ENCODE results near the gene APPL2. TPM values are rescaled to one million over a fixed set of nuclear protein-coding genes. Genes with fewer than 3 reads are reported as not detected.

Gene APPL2
- total and polyA plus RNA-seq, 4 experiments from 2014 or later, result 8.8 to 61.0 (median 35.6) TPM

- no peak for DNase-seq
- CTCF ChIA-PET (ENCODE audit: partially characterized antibody), result no interaction called here
- intact Hi-C loops (cut with micrococcal nuclease), result no loop called here
- Mint-ChIP-seq H3K4me3 (no peak overlapping the region), H3K9me3 (no peaks in the 10 kb centered on the region), H3K36me3 (peaks cover 33 to 82% of the 10 kb centered on the region in 2 donors), H3K27ac (no peak overlapping the region), H3K27me3 (no peaks in the 10 kb centered on the region), H3K4me1 (peaks cover 14 to 33% (median 22%) of the 10 kb centered on the region in 4 donors)
- H3K27ac ChIP-seq (ENCODE audit: low read depth, low read length), result no peak overlapping the region
- H3K27me3 ChIP-seq (ENCODE audit: insufficient read depth, low read length), result no peaks in the 10 kb centered on the region
- H3K36me3 ChIP-seq (ENCODE audit: insufficient read depth, low read length), result peaks cover 14% of the 10 kb centered on the region
- POLR2A ChIA-PET (ENCODE audit: partially characterized antibody), result no interaction called here
- no peak overlapping the region for H3K4me3 ChIP-seq (ENCODE audit: low read length in 2 of 2)
- no peaks in the 10 kb centered on the region for H3K4me1 ChIP-seq (ENCODE audit: insufficient read depth, low read length)
- no peaks in the 10 kb centered on the region for H3K9me3 ChIP-seq (ENCODE audit: control insufficient read depth in 1 of 2, low read length in 2 of 2)
Observed at GRCh38 chr12:105223352-105223845, 12.6 kb downstream of the APPL2 start.

- H3K4me3 Mint-ChIP-seq, result no peak overlapping the region
- Histone ChIP-seq H3K4me1 (ENCODE audit: insufficient read depth, low read length) (no peaks in the 10 kb centered on the region), H3K27ac (ENCODE audit: low read depth, low read length) (no peak overlapping the region), H3K36me3 (ENCODE audit: insufficient read depth, low read length) (peaks cover 12% of the 10 kb centered on the region), H3K27me3 (ENCODE audit: insufficient read depth, low read length) (no peaks in the 10 kb centered on the region), H3K4me3 (ENCODE audit: low read length in 2 of 2) (no peak overlapping the region), H3K9me3 (ENCODE audit: control insufficient read depth in 1 of 2, low read length in 2 of 2) (no peaks in the 10 kb centered on the region)
- CTCF ChIA-PET (ENCODE audit: partially characterized antibody), result no interaction called here
- POLR2A ChIA-PET (ENCODE audit: partially characterized antibody), result interaction anchor here (1.4 kb wide), 1 partner anchor 13 kb away, joined by 4 read pairs; the partner anchor contains the start of gene APPL2
- intact Hi-C loops (cut with micrococcal nuclease), result no loop called here
- H3K27ac Mint-ChIP-seq, result no peak overlapping the region
- DNase-seq, result no peak
- no peaks in the 10 kb centered on the region for H3K27me3 Mint-ChIP-seq
- H3K9me3 Mint-ChIP-seq, result no peaks in the 10 kb centered on the region
- H3K4me1 Mint-ChIP-seq, result peaks cover 14 to 31% (median 22%) of the 10 kb centered on the region in 4 donors
- H3K36me3 Mint-ChIP-seq, result peaks cover 32 to 81% of the 10 kb centered on the region in 2 donors
Observed at GRCh38 chr12:105222726-105223351, 13.1 kb downstream of the APPL2 start.

GRCh38 chr12:105222284-105222655 lies 13.7 kb downstream of the APPL2 start:
- peaks cover 32 to 80% of the 10 kb centered on the region in 2 donors for H3K36me3 Mint-ChIP-seq
- DNase-seq, result no peak
- CTCF ChIA-PET (ENCODE audit: partially characterized antibody), result no interaction called here

GRCh38 chr12:105221583-105222283 lies 14.2 kb downstream of the APPL2 start:
- Mint-ChIP-seq H3K9me3 (no peaks in the 10 kb centered on the region), H3K4me1 (peaks cover 12 to 24% (median 16%) of the 10 kb centered on the region in 4 donors), H3K4me3 (no peak overlapping the region), H3K27me3 (no peaks in the 10 kb centered on the region), H3K36me3 (peaks cover 33 to 83% of the 10 kb centered on the region in 2 donors), H3K27ac (peak overlapping the region in 1 of 7 donors; percentile 48)
- Histone ChIP-seq H3K27ac (ENCODE audit: low read depth, low read length) (no peak overlapping the region), H3K4me1 (ENCODE audit: insufficient read depth, low read length) (no peaks in the 10 kb centered on the region), H3K36me3 (ENCODE audit: insufficient read depth, low read length) (peaks cover 23% of the 10 kb centered on the region), H3K9me3 (ENCODE audit: control insufficient read depth in 1 of 2, low read length in 2 of 2) (no peaks in the 10 kb centered on the region), H3K27me3 (ENCODE audit: insufficient read depth, low read length) (no peaks in the 10 kb centered on the region), H3K4me3 (ENCODE audit: low read length in 2 of 2) (no peak overlapping the region)
- POLR2A ChIA-PET (ENCODE audit: partially characterized antibody), result interaction anchor here (1.4 kb wide), 1 partner anchor 14 kb away, joined by 4 read pairs; the partner anchor contains the start of gene APPL2
- intact Hi-C loops (cut with micrococcal nuclease), result no loop called here
- no peak for DNase-seq
- CTCF ChIA-PET (ENCODE audit: partially characterized antibody), result no interaction called here

More at GRCh38 chr12:105222284-105222655, 13.7 kb downstream of the APPL2 start:
- Histone ChIP-seq H3K4me1 (ENCODE audit: insufficient read depth, low read length) (no peaks in the 10 kb centered on the region), H3K9me3 (ENCODE audit: control insufficient read depth in 1 of 2, low read length in 2 of 2) (no peaks in the 10 kb centered on the region), H3K4me3 (ENCODE audit: low read length in 2 of 2) (no peak overlapping the region), H3K27me3 (ENCODE audit: insufficient read depth, low read length) (no peaks in the 10 kb centered on the region), H3K27ac (ENCODE audit: low read depth, low read length) (no peak overlapping the region), H3K36me3 (ENCODE audit: insufficient read depth, low read length) (peaks cover 18% of the 10 kb centered on the region)
- peaks cover 12 to 25% (median 18%) of the 10 kb centered on the region in 4 donors for H3K4me1 Mint-ChIP-seq
- H3K9me3 Mint-ChIP-seq, result no peaks in the 10 kb centered on the region
- H3K27ac Mint-ChIP-seq, result peak overlapping the region in 1 of 7 donors; percentile 18
- no peak overlapping the region for H3K4me3 Mint-ChIP-seq
- POLR2A ChIA-PET (ENCODE audit: partially characterized antibody), result interaction anchor here (1.4 kb wide), 1 partner anchor 14 kb away, joined by 4 read pairs; the partner anchor contains the start of gene APPL2
- intact Hi-C loops (cut with micrococcal nuclease), result no loop called here
- no peaks in the 10 kb centered on the region for H3K27me3 Mint-ChIP-seq

- Histone ChIP-seq H3K4me3 (ENCODE audit: low read length in 2 of 2) (no peak overlapping the region), H3K36me3 (ENCODE audit: insufficient read depth, low read length) (peaks cover 29% of the 10 kb centered on the region), H3K9me3 (ENCODE audit: control insufficient read depth in 1 of 2, low read length in 2 of 2) (no peaks in the 10 kb centered on the region), H3K27ac (ENCODE audit: low read depth, low read length) (no peak overlapping the region), H3K27me3 (ENCODE audit: insufficient read depth, low read length) (no peaks in the 10 kb centered on the region), H3K4me1 (ENCODE audit: insufficient read depth, low read length) (no peaks in the 10 kb centered on the region)
- no peak overlapping the region for H3K4me3 Mint-ChIP-seq
- ChIA-PET POLR2A (ENCODE audit: partially characterized antibody) (no interaction called here), CTCF (ENCODE audit: partially characterized antibody) (no interaction called here)
- intact Hi-C loops (cut with micrococcal nuclease), result no loop called here
- H3K4me1 Mint-ChIP-seq, result peaks cover 7 to 18% (median 12%) of the 10 kb centered on the region in 4 donors
- no peaks in the 10 kb centered on the region for H3K27me3 Mint-ChIP-seq
- H3K36me3 Mint-ChIP-seq, result peaks cover 41 to 86% of the 10 kb centered on the region in 2 donors
- no peaks in the 10 kb centered on the region for H3K9me3 Mint-ChIP-seq
- no peak for DNase-seq
- H3K27ac Mint-ChIP-seq, result no peak overlapping the region
Observed at GRCh38 chr12:105220929-105221290, 15.1 kb downstream of the APPL2 start.

- Mint-ChIP-seq H3K4me1 (peaks cover 4 to 14% (median 11%) of the 10 kb centered on the region in 4 donors), H3K27ac (no peak overlapping the region), H3K36me3 (peaks cover 44 to 85% of the 10 kb centered on the region in 2 donors), H3K9me3 (no peaks in the 10 kb centered on the region), H3K27me3 (no peaks in the 10 kb centered on the region), H3K4me3 (no peak overlapping the region)
- CTCF ChIA-PET (ENCODE audit: partially characterized antibody), result no interaction called here
- Histone ChIP-seq H3K4me3 (ENCODE audit: low read length in 2 of 2) (no peak overlapping the region), H3K4me1 (ENCODE audit: insufficient read depth, low read length) (no peaks in the 10 kb centered on the region), H3K27me3 (ENCODE audit: insufficient read depth, low read length) (no peaks in the 10 kb centered on the region), H3K27ac (ENCODE audit: low read depth, low read length) (no peak overlapping the region), H3K36me3 (ENCODE audit: insufficient read depth, low read length) (peaks cover 29% of the 10 kb centered on the region), H3K9me3 (ENCODE audit: control insufficient read depth in 1 of 2, low read length in 2 of 2) (no peaks in the 10 kb centered on the region)
- POLR2A ChIA-PET (ENCODE audit: partially characterized antibody), result no interaction called here
- intact Hi-C loops (cut with micrococcal nuclease), result no loop called here
- DNase-seq, result no peak
Observed at GRCh38 chr12:105220150-105220928, 15.6 kb downstream of the APPL2 start.
